IMR-90 (cell line): ENCODE results near the gene OR10A2. TPM values are rescaled to one million over a fixed set of nuclear protein-coding genes. Genes with fewer than 3 reads are reported as not detected.

Source experiments
- ATAC-seq: fragments of 200-7000 bp; cut with Tn5 transposase; 2 replicates; pipeline ENCODE4 v1.9.1; 2020; ENCODE audit warnings: low read depth, mild to moderate bottlenecking, moderate library complexity
- BruUV-seq: library from RNA; stranded (reverse); fragments of 400-500 nt; replicated peaks from 2 replicates; lab custom pipeline; 2021; lab: Mats Ljungman, UMichigan
- CTCF ChIA-PET: fragments of 300-600 bp; formaldehyde crosslinking; extraction: SDS; loops from one replicate; lab custom pipeline; 2021; ENCODE audit warnings: antibody characterized with exemption; lab: Yijun Ruan, JAX
- POLR2A ChIA-PET: fragments of 300-600 bp; sonication (Branson Sonifier 250); formaldehyde crosslinking; loops from one replicate; lab custom pipeline; 2022; ENCODE audit warnings: antibody characterized with exemption; ENCODE audit not compliant: unreplicated experiment; lab: Charles Lee
- DNase-seq: peaks from one replicate; pipeline ENCODE4 v3.0.0; 2013
- H2AFZ ChIP-seq: replicated peaks from 2 replicates; pipeline ENCODE3; 2013; ENCODE audit warnings: low read length, mild to moderate bottlenecking; ENCODE audit not compliant: poor library complexity
- H2AK5ac ChIP-seq: 2 replicates; pipeline ENCODE4 v1.6.1; 2013; ENCODE audit warnings: low read depth, low read length, inconsistent platforms
- H2AK9ac ChIP-seq: replicated peaks from 2 replicates; pipeline ENCODE3; 2013; ENCODE audit warnings: mild to moderate bottlenecking, low read depth, low read length, moderate library complexity; ENCODE audit not compliant: poor library complexity
- H2BK120ac ChIP-seq: 2 replicates; pipeline ENCODE4 v1.6.1; 2013; ENCODE audit warnings: low read depth, low read length, inconsistent platforms
- H2BK15ac ChIP-seq: 3 replicates; pipeline ENCODE4 v1.6.1; 2013; ENCODE audit warnings: low read depth, low read length, inconsistent platforms
- H2BK20ac ChIP-seq: 2 replicates; pipeline ENCODE4 v1.6.1; 2013; ENCODE audit warnings: low read depth, mild to moderate bottlenecking, inconsistent platforms, low read length, moderate library complexity
- H2BK5ac ChIP-seq: 2 replicates; pipeline ENCODE4 v1.6.1; 2013; ENCODE audit warnings: mild to moderate bottlenecking, low read depth, low read length, inconsistent platforms; ENCODE audit not compliant: poor library complexity, severe bottlenecking
- H3K14ac ChIP-seq: replicated peaks from 2 replicates; pipeline ENCODE4 v1.6.1; 2013; ENCODE audit warnings: low read depth, low read length, inconsistent platforms
- H3K18ac ChIP-seq: 2 replicates; pipeline ENCODE4 v1.6.1; 2013; ENCODE audit warnings: low read depth, low read length, control low read depth
- H3K23ac ChIP-seq: 2 replicates; pipeline ENCODE4 v1.6.1; 2013; ENCODE audit warnings: low read depth, low read length, inconsistent platforms
- H3K27ac ChIP-seq: 2 replicates; pipeline ENCODE4 v1.5.1; 2013; ENCODE audit warnings: mild to moderate bottlenecking, control low read depth, low read length; ENCODE audit not compliant: insufficient read depth
- H3K27me3 ChIP-seq: 2 replicates; pipeline ENCODE4 v1.6.1; 2013; ENCODE audit warnings: low read length; ENCODE audit not compliant: control insufficient read depth, insufficient read depth
- H3K36me3 ChIP-seq: 2 replicates; pipeline ENCODE4 v1.6.1; 2013; ENCODE audit warnings: low read length, mixed read lengths; ENCODE audit not compliant: control insufficient read depth, insufficient read depth
- H3K4ac ChIP-seq: 2 replicates; pipeline ENCODE4 v1.6.1; 2013; ENCODE audit warnings: low read depth, low read length, inconsistent platforms
- H3K4me1 ChIP-seq: 2 replicates; pipeline ENCODE4 v1.6.1; 2013; ENCODE audit warnings: low read length, mixed read lengths; ENCODE audit not compliant: control insufficient read depth, insufficient read depth
- H3K4me2 ChIP-seq: 2 replicates; pipeline ENCODE4 v1.6.1; 2013; ENCODE audit warnings: low read depth, mild to moderate bottlenecking, control low read depth, low read length, moderate library complexity
- H3K4me3 ChIP-seq: 2 replicates; pipeline ENCODE4 v1.5.1; 2013; ENCODE audit warnings: low read depth, mild to moderate bottlenecking, control low read depth, low read length, moderate library complexity; ENCODE audit not compliant: insufficient read depth
- H3K56ac ChIP-seq: 2 replicates; pipeline ENCODE4 v1.6.1; 2013; ENCODE audit warnings: low read length, inconsistent platforms; ENCODE audit not compliant: insufficient read depth; ENCODE audit errors: extremely low read depth
- H3K79me1 ChIP-seq, 2 experiments: 2 replicates each; pipeline ENCODE4 v1.6.1; 2013; ENCODE audit warnings: low read length in 2 of 2, inconsistent platforms in 1 of 2, low read depth in 1 of 2
- H3K9ac ChIP-seq: 2 replicates; pipeline ENCODE4 v1.6.1; 2013; ENCODE audit warnings: low read depth, low read length, control low read depth
- H3K9me1 ChIP-seq: 2 replicates; pipeline ENCODE4 v1.6.1; 2013; ENCODE audit warnings: low read length, inconsistent platforms; ENCODE audit not compliant: insufficient read depth
- H3K9me3 ChIP-seq: 2 replicates; pipeline ENCODE4 v1.6.1; 2013; ENCODE audit warnings: low read length; ENCODE audit not compliant: control insufficient read depth, insufficient read depth
- H4K20me1 ChIP-seq: 2 replicates; pipeline ENCODE4 v1.6.1; 2013; ENCODE audit warnings: low read length, inconsistent platforms; ENCODE audit not compliant: insufficient read depth
- H4K5ac ChIP-seq: 2 replicates; pipeline ENCODE4 v1.6.1; 2013; ENCODE audit warnings: mild to moderate bottlenecking, low read depth, low read length, control low read depth
- H4K8ac ChIP-seq, 2 experiments: 2 replicates each; pipeline ENCODE4 v1.6.1; 2013; ENCODE audit warnings: low read depth in 2 of 2, low read length in 2 of 2, control low read depth in 1 of 2, inconsistent platforms in 1 of 2
- H4K91ac ChIP-seq: 2 replicates; pipeline ENCODE4 v1.6.1; 2013; ENCODE audit warnings: low read depth, low read length, inconsistent platforms; ENCODE audit not compliant: insufficient read depth
- BHLHE40 ChIP-seq: fragments of 150-350 bp; IDR thresholded peaks from 2 replicates; pipeline ENCODE4 v1.6.1; 2016; ENCODE audit warnings: mild to moderate bottlenecking, low read depth, low read length
- CHD1 ChIP-seq: IDR thresholded peaks from 2 replicates; pipeline ENCODE4 v1.6.1; 2012; ENCODE audit warnings: low read depth, low read length, improper control_type of control experiment
- CTCF ChIP-seq: conservative IDR thresholded peaks from 2 replicates; pipeline ENCODE4 v1.5.1; 2012; ENCODE audit warnings: mild to moderate bottlenecking, low read depth, low read length, improper control_type of control experiment
- ELK1 ChIP-seq: fragments of 150-350 bp; IDR thresholded peaks from 2 replicates; pipeline ENCODE4 v1.6.1; 2016; ENCODE audit warnings: low read depth, mild to moderate bottlenecking, low read length, moderate library complexity, borderline replicate concordance
- FOS ChIP-seq: fragments of 150-350 bp; IDR thresholded peaks from 2 replicates; pipeline ENCODE4 v1.6.1; 2016; ENCODE audit warnings: low read depth, low read length
- RAD21 ChIP-seq: IDR thresholded peaks from 2 replicates; pipeline ENCODE4 v1.6.1; 2012; ENCODE audit warnings: low read length, improper control_type of control experiment
- USF2 ChIP-seq: fragments of 150-350 bp; IDR thresholded peaks from 2 replicates; pipeline ENCODE4 v1.6.1; 2017; ENCODE audit warnings: mild to moderate bottlenecking, antibody characterized with exemption, low read length, low read depth
- WGBS, 2 experiments: methylation state at CpG; one replicate each; pipeline versions ENCODE4 v1.1.5 to v1.1.7; 2013; ENCODE audit warnings: missing lambda C conversion rate in 2 of 2; ENCODE audit not compliant: insufficient read length in 1 of 2; ENCODE audit errors: extremely low coverage in 2 of 2; 5-methylcytosine and 5-hydroxymethylcytosine counted together
- dilution Hi-C: fragments of 300-500 bp; cut with HindIII; formaldehyde crosslinking; loops from one replicate; pipeline ENCODE4 v1.14.3; 2018; ENCODE audit warnings: low sequenced_read_pairs; ENCODE audit not compliant: unreplicated experiment
- in situ Hi-C: fragments of 300-500 bp; cut with MboI; formaldehyde crosslinking; loops from 3 replicates; pipeline ENCODE4 v1.14.3; 2019; ENCODE audit warnings: low sequenced_read_pairs, inconsistent platforms, mixed read lengths
- intact Hi-C: fragments of 100-400 bp; cut with micrococcal nuclease; formaldehyde crosslinking; loops from 2 replicates; pipeline ENCODE4 v1.10.0; 2022
- polyA plus RNA-seq, 3 experiments: library from polyadenylated mRNA; depleted of rRNA; stranded (reverse); fragments of >200 nt; gene quantifications; 2 replicates each; pipeline ENCODE4 v1.2.3, GENCODE V29; 2012; ENCODE audit warnings: low replicate concordance in 1 of 3
- total RNA-seq: library from RNA; depleted of rRNA; stranded (reverse); fragments of >200 nt; gene quantifications from 2 replicates; pipeline ENCODE4 v1.2.3, GENCODE V29; 2012

Gene OR10A2
- total and polyA plus RNA-seq, 2 of the 4 experiments (the other 2 are of a cell fraction), result not detected

GRCh38 chr11:6888830-6889229, 26.0 kb downstream of the OR10A2 start:
- Histone ChIP-seq H3K36me3 (no peaks in the 10 kb centered on the region), H4K5ac (no peak overlapping the region), H3K9me1 (no peaks in the 10 kb centered on the region), H3K4me1 (no peaks in the 10 kb centered on the region), H2AFZ (no peak overlapping the region), H3K9ac (no peak overlapping the region), H4K20me1 (no peaks in the 10 kb centered on the region), H2BK5ac (no peak overlapping the region), H3K79me1 (no peaks in the 10 kb centered on the region), H3K23ac (no peak overlapping the region), H3K56ac (no peak overlapping the region), H3K14ac (no peak overlapping the region), H3K18ac (no peak overlapping the region), H3K27ac (no peak overlapping the region), H2BK120ac (no peak overlapping the region), H2AK9ac (no peak overlapping the region), H2BK20ac (no peak overlapping the region), H2AK5ac (no peak overlapping the region), H3K4me2 (no peak overlapping the region), H4K8ac (no peak overlapping the region), H3K27me3 (no peaks in the 10 kb centered on the region), H3K9me3 (no peaks in the 10 kb centered on the region), H3K4ac (no peak overlapping the region), H2BK15ac (no peak overlapping the region), H3K4me3 (no peak overlapping the region), H4K91ac (no peak overlapping the region)
- no peak for DNase-seq
- BruUV-seq, result no TSS peak
- ATAC-seq, result no peak
- intact Hi-C loops (no loop called here), in situ Hi-C loops (no loop called here), dilution Hi-C loops (no loop called here)
- ChIA-PET CTCF (no interaction called here), POLR2A (no interaction called here)
- no CpG with 5 or more reads among the region's 4 CpGs for WGBS, 2 experiments
- TF ChIP-seq FOS, result no peak
- no peak for TF ChIP-seq CHD1
- TF ChIP-seq CTCF, result no peak
- TF ChIP-seq BHLHE40, result no peak
- no peak for TF ChIP-seq USF2
- TF ChIP-seq ELK1, result no peak
- no peak for TF ChIP-seq RAD21
